Activated effector memory CD4-positive, alpha-beta T cell treated with anti-CD3 and anti-CD28 coated beads, Interleukin-2, amount 50 U/mL, for 16 hours (primary cell): ENCODE measurements around the gene DTNA.

Experiments used
- DNase-seq: peaks from one replicate; pipeline ENCODE4 v3.0.0-alpha.2; 2020

DTNA gene

GRCh38 chr18:34773961-34774766 is 64.1 kb downstream of the DTNA start:
- DNase-seq, result no peak

GRCh38 chr18:34775461-34775860 is 65.4 kb downstream of the DTNA start:
- DNase-seq, result no peak

GRCh38 chr18:34779112-34779511 is 69.0 kb downstream of the DTNA start:
- DNase-seq, result no peak

DNA sequence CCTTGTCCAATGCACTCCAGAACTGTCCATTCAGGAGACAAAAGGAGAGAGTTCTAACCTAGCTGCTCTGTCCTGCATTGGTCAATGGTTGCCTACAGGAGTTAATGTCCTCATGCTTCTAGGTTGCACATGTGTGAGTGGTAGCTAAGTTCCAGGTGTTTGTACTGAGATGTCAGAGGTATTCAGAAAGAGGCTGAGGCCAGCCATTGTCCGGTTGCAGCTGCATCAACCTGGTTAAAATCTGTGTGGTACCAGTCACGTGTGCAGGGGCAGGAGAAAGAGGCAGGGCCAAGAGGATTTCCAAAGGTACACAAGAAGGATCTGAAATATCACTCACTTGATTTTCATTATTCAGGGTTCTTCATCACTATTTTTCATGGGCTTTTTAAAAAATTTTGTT is 70.8 kb downstream of the DTNA start:
- DNase-seq, result no peak

DNA sequence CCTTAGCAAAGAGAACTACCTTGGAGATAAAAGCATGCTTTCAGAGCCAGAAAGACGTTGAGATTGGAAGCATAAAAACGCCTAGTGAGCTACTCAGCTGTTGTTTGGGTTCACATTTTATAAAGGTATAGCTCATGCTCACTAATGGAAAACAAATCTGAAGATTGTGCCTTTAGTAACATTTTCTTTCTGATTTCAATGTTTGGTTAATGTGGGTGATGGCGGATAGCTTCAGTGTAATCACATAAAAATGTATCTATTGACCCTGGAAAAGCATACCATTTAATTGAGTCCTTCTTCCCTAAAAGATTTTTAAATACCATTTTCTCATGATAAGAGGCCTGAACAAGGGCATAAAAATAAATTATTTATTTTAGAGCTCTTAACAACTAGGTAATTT is 73.4 kb downstream of the DTNA start:
- DNase-seq, result no peak

GRCh38 chr18:34786162-34786741 is 76.2 kb downstream of the DTNA start:
- no peak for DNase-seq

DNA sequence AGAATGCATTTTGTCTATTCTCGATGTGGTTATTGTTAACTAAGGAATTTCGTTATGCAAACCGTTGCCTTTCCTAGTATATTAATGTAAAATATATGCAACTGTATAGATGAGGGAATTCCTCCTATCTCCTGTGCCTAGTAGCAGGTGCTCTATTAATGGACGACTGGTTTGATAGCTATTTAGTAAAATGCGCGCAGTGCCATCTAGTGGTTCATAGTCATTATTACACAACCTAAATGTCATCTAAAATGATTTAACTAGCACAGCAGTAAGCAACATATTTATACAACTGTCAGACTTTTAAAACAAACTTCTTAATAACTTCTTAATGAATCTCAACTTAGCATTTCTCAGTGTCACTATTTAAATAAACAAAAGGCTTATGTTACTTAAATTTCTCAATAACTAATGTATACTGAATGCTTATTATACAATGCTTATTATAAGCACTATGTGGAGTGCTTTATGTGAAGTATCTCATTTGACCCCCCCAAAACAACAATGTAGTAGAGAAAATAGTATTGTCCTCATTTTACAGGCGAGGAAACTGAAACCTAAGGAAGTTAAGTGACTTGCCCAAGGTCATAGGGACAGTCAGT is 77.9 kb downstream of the DTNA start:
- DNase-seq, result no peak

- no peak for DNase-seq
Observed at GRCh38 chr18:34789768-34790344, 79.8 kb downstream of the DTNA start.

- no peak for DNase-seq
Observed at GRCh38 chr18:34794348-34794747, 84.2 kb downstream of the DTNA start.

DNA sequence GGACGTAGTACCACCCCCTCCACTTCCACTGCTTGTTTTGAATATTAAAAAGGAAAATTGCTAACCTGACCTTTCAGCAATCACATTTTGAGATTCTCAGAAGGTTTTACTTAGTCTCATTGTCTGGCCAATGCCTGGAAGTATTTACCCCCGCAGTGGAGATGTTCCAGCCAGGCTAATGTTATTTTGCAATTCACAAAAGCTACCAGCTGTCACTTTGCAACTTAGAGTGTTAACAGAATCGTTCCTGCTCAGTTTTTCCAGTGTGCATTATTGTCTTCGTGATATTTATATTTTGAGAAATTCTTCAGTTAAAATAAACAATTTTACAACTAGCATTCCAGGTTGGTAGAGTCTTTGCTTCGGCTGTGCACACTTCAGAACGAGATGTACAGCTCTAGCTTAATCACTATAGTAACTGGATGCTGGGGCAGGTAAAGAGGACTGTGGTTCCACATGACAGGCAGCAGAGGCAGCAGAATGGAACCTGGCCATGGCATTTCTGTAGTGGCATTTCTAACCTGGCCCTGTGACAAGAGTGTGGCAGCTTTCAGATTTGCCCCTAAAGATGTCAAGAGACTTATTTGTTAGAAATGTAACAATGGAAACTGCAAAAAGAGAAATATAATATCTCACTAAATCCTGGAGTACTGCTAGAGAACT is 85.1 kb downstream of the DTNA start:
- DNase-seq, result no peak

DNA sequence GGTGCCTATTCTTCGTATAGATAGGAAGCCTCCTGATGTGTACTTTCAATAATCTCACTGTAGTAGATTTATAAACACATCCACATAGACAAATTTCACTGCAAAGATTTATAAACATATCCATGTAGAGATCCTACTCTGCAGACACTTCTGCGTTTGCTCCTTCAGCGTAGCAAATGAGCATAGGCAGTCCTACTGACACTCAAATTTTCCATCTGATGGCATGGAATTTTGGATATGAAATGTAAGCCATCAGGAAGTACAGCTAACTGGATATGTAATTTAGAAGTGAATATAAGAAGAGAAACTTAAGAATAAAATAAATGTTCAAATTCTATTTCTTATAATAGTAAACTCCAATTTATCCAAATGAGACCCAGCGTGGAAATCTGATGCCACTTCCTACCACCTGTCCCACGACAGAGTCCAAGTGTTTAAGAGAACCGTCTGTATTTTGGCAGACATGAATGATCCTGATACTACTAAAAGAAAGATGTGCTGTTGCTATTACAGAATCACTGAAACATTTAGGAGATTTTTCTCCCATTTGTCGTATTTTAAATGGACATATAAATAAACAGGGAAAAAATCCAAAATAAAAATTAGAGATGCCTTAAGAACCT is 86.0 kb downstream of the DTNA start:
- DNase-seq, result no peak

DNA sequence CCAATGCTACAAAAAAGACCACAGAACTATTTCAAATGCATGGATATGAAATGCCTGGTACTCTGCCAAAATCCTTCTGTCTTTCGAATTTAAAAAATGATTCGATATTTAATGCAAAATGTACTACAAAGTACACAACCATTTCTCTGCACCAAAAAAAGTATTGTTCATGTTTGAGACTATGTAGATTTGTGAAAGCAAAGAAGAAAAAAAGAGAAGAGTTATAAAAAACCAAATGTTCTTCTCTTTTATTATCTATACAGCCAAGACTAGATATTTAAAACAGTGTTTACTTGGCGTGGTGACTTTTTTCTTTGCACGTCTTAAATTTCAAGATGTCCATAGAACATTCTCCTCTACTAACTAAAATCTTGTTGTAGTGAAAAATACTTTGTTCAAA is 89.2 kb downstream of the DTNA start:
- DNase-seq, result no peak

GRCh38 chr18:34800381-34800780 is 90.3 kb downstream of the DTNA start:
- DNase-seq, result no peak

DNA sequence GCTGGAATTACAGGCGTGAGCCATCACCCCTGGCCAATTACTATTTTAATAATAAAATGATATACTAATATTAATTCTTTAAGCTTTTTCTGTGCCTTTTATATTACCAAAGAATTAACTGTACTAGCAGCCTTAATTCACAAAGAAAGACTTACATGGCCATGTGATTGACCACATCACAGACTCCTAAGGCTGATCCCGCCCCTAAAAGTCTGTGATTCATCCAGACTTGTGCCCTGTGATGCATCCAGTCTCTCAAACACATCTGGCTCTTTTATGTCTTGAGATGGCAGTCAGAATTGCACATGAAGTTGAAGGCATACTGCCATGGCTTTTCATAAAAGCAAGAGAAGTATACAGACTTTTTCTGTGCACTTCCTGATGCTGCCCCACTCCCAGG is 91.7 kb downstream of the DTNA start:
- no peak for DNase-seq

DNA sequence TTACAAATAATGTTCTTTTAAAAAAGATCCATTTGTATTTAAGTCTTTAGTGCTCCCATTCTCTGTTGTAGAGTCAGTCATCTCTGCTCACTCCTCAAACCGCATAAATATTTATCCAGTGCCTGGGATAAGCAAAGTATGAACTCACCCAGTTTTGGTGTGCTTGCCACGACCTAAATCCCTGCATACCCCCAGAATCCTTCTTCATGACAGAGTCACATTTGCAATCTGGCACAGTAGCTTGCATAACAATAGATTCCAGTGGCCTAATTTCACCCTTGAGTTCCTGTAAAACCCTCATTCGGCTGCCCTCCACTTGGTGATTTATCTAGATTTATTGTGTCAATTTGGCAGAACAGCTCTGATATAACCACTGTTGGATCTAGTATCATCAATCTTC is 92.9 kb downstream of the DTNA start:
- DNase-seq, result no peak

DNA sequence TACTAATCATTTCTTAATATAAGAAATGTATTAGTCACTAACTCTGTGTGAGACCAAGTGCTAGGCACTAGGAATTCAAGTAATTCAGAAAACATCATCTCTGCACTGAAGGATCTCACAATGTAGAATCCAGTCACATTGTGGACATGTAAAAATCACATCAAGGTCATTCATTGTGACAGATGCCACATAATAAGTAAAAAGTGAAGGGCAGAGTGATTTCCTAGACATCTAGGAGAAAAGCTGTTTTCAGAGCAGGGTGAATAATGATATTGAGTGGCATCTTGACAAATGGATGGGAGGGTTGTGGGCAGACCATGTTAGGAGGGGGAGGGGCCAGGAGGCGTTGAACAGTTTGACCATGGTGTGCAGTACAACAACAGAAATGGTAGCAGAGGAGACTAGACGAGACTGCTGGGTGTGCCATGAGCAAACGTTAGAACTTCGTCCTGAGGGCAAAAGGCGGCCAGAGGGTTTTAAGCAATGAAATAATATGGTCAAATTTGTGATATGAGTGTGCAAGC is 93.8 kb downstream of the DTNA start:
- DNase-seq, result no peak

- no peak for DNase-seq
Observed at GRCh38 chr18:34805103-34805877, 95.2 kb downstream of the DTNA start.

DNA sequence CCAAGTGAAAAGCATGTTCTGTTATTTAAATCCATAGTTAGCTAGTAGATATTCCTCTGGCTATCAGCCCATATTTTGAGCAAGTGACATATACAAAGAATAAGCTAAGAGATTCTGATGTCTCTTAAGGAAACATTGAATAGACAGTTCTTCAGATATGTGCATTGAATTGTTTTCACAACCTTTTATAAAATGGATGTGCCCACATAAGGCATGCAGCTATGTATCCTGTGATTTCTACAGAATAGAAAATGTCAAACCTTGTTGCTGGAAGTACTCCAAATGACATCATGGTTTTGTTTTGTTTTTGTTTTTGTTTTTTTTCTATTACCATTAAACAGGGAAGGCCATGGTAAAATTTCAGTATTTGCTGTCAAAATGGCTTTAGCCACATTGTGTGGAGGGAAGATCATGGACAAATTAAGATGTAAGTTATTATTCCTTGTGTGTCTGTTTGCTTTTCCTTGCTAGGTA is 95.8 kb downstream of the DTNA start:
- no peak for DNase-seq

- no peak for DNase-seq
Observed at GRCh38 chr18:34806527-34806926, 96.4 kb downstream of the DTNA start.

DNA sequence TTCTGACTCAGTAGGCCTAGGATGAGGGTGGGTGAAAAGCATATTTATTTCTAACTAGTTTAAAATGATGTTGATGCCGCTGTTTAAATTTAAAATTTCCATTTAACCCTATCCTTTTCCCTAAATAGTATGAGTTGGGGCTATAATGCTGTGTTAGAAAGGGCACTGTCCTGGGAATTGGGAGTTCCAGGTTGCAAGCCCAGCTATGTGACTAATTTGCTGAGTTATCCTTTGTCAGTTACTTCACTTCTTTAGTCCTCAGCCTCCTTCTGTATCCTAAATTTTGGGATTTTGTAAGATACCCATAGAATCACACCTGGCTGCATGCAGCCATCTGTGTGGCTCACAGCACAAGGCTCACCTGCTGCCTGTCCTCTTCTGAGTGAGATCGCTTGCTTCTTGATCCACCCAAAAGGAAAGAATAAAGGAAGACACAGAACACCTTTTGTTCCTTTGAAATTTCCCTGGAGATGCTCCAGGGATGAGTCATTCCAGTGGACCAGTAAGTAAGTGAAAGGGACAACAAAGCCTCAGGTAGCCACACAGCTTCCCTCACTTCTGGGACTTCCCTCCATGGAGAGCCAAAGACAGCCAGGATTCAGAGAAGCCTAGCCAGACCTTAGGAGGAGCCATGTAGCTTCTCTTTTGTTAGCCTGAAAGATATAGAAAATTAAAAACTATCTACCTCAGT is 97.2 kb downstream of the DTNA start:
- no peak for DNase-seq

GRCh38 chr18:34808389-34808788 is 98.3 kb downstream of the DTNA start:
- DNase-seq, result no peak
